ENCODE data around the gene PLAC8L1. TPM values are rescaled to one million over a fixed set of nuclear protein-coding genes. Genes with fewer than 3 reads are reported as not detected.

The PLAC8L1 gene
- total RNA-seq, 2 donors from 2014 or later = 0.43 TPM; not detected in 1

GRCh38 chr5:146084376-146084775 is 21.0 kb downstream of the PLAC8L1 start:
- intact Hi-C loops (cut with DNase I) = no loop called here
- no peak for DNase-seq (ENCODE audit: low spot score)

GRCh38 chr5:146082798-146083197 is 22.6 kb downstream of the PLAC8L1 start:
- intact Hi-C loops (cut with DNase I) = no loop called here
- no peak for DNase-seq (ENCODE audit: low spot score)

GRCh38 chr5:146081556-146081955 is 23.8 kb downstream of the PLAC8L1 start:
- DNase-seq (ENCODE audit: low spot score) = no peak
- intact Hi-C loops (cut with DNase I) = no loop called here

GRCh38 chr5:146079695-146080373 is 25.5 kb downstream of the PLAC8L1 start:
- no peak for DNase-seq (ENCODE audit: low spot score)
- intact Hi-C loops (cut with DNase I) = no loop called here

- intact Hi-C loops (cut with DNase I) = no loop called here
- no peak for DNase-seq (ENCODE audit: low spot score)
Observed at GRCh38 chr5:146078566-146078965, 26.8 kb downstream of the PLAC8L1 start.

- intact Hi-C loops (cut with DNase I) = no loop called here
- DNase-seq (ENCODE audit: low spot score) = no peak
Observed at GRCh38 chr5:146076455-146076854, 28.9 kb downstream of the PLAC8L1 start.

- intact Hi-C loops (cut with DNase I) = no loop called here
- DNase-seq (ENCODE audit: low spot score) = no peak
Observed at GRCh38 chr5:146076028-146076427, 29.3 kb downstream of the PLAC8L1 start.

- intact Hi-C loops (cut with DNase I) = no loop called here
- DNase-seq (ENCODE audit: low spot score) = no peak
Observed at GRCh38 chr5:146073239-146073900, 32.0 kb downstream of the PLAC8L1 start.

- DNase-seq (ENCODE audit: low spot score) = no peak
- intact Hi-C loops (cut with DNase I) = no loop called here
Observed at GRCh38 chr5:146072595-146072994, 32.8 kb downstream of the PLAC8L1 start.

GRCh38 chr5:146071171-146071570 is 34.2 kb downstream of the PLAC8L1 start:
- no peak for DNase-seq (ENCODE audit: low spot score)
- intact Hi-C loops (cut with DNase I) = no loop called here

- no peak for DNase-seq (ENCODE audit: low spot score)
- intact Hi-C loops (cut with DNase I) = no loop called here
Observed at GRCh38 chr5:146070746-146071145, 34.6 kb downstream of the PLAC8L1 start.

- no peak for DNase-seq (ENCODE audit: low spot score)
- intact Hi-C loops (cut with DNase I) = loop anchor here in 1 of 2 donors (10.0 kb wide), 1 partner anchor 235 kb away; the partner anchor contains the start of gene PRELID2
Observed at GRCh38 chr5:146069780-146070099, 35.6 kb downstream of the PLAC8L1 start.

GRCh38 chr5:146068977-146069779 is 36.2 kb downstream of the PLAC8L1 start:
- no peak for DNase-seq (ENCODE audit: low spot score)
- intact Hi-C loops (cut with DNase I) = loop anchor here in 1 of 2 donors (10.0 kb wide), 1 partner anchor 234 kb away; the partner anchor contains the start of gene PRELID2

GRCh38 chr5:146068206-146068605 is 37.2 kb downstream of the PLAC8L1 start:
- intact Hi-C loops (cut with DNase I) = loop anchor here in 1 of 2 donors (10.0 kb wide), 1 partner anchor 233 kb away; the partner anchor contains the start of gene PRELID2
- DNase-seq (ENCODE audit: low spot score) = no peak

GRCh38 chr5:146066968-146067367 is 38.4 kb downstream of the PLAC8L1 start:
- no peak for DNase-seq (ENCODE audit: low spot score)

GRCh38 chr5:146060221-146060585 is 45.2 kb downstream of the PLAC8L1 start:
- DNase-seq (ENCODE audit: low spot score) = no peak
- intact Hi-C loops (cut with DNase I) = loop anchor here in 1 of 2 donors (10.0 kb wide), 1 partner anchor 225 kb away; the partner anchor contains the start of gene PRELID2

More at GRCh38 chr5:146066968-146067367, 38.4 kb downstream of the PLAC8L1 start:
- intact Hi-C loops (cut with DNase I) = loop anchor here in 1 of 2 donors (10.0 kb wide), 1 partner anchor 232 kb away; the partner anchor contains the start of gene PRELID2

- intact Hi-C loops (cut with DNase I) = loop anchor here in 1 of 2 donors (10.0 kb wide), 1 partner anchor 225 kb away; the partner anchor contains the start of gene PRELID2
- no peak for DNase-seq (ENCODE audit: low spot score)
Observed at GRCh38 chr5:146059460-146060220, 45.7 kb downstream of the PLAC8L1 start.

- intact Hi-C loops (cut with DNase I) = no loop called here
- DNase-seq (ENCODE audit: low spot score) = no peak
Observed at GRCh38 chr5:146055432-146055831, 49.9 kb downstream of the PLAC8L1 start.

GRCh38 chr5:146052780-146053179 is 52.6 kb downstream of the PLAC8L1 start:
- DNase-seq (ENCODE audit: low spot score) = no peak
- intact Hi-C loops (cut with DNase I) = no loop called here
